ENCODE data around the gene NF1.

- TF ChIP-seq CTCF (IDR thresholded peaks at IDR 0.05; ENCODE audit: insufficient read depth, low read length, poor library complexity, severe bottlenecking) (no peak), EZH2phosphoT487 (conservative IDR thresholded peaks at IDR 0.05; ENCODE audit: low read length) (no peak)
Observed at GRCh38 chr17:31089471-31089870, 5.3 kb upstream of the NF1 start.

Measured in SU-DHL-6 (cell line).